ENCODE data around the gene ACTL7B. TPM values are rescaled to one million over a fixed set of nuclear protein-coding genes. Genes with fewer than 3 reads are reported as not detected.

ACTL7B gene
- total and polyA plus RNA-seq, 8 donors = not detected

DNA sequence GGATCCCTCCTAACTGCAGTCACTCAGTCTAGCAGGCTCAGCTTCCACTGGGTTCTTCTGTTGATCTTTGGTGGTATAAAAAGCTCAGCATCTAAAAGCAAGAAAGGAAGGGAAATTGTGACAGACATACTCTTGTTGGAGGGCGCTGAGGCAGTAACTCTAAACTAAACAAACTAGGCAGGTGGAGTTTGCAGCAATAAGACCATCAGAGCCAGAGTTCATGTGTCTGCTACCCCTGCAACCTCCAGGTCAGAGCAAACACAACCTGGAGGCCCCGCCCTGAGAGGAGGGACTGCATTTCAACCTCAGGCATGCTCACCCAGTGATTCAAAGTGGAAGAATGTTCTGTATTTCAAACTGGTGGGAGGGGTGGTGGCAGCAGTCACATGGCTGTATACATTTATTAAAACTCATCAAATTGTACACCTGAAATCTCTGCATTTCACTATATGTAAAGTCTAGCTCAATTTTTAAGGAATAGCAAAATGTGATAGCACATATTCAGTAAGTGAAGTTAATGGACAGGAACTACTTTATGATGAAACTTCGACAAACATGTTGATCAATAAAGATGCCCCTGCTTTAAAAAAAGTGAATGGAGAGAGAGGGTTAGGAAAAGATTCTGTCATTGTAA is 13.4 kb upstream of the ACTL7B start:
- no peaks in the 10 kb centered on the region for H3K9me3 ChIP-seq
- ATAC-seq = no peak
- H3K27me3 ChIP-seq = no peaks in the 10 kb centered on the region
- no peak for FAIRE-seq
- no peaks in the 10 kb centered on the region for H3K4me1 ChIP-seq
- H3K36me3 ChIP-seq = peaks cover 0 to 38% (median 4%) of the 10 kb centered on the region in 3 donors
- no peak overlapping the region for H3K27ac ChIP-seq
- no peak for DNase-seq
- intact Hi-C loops (cut with DNase I) = no loop called here
- 56 to 69% methylated on average over 3 of the region's 3 CpGs for WGBS, 2 donors
- TF ChIP-seq, protein P1, sequence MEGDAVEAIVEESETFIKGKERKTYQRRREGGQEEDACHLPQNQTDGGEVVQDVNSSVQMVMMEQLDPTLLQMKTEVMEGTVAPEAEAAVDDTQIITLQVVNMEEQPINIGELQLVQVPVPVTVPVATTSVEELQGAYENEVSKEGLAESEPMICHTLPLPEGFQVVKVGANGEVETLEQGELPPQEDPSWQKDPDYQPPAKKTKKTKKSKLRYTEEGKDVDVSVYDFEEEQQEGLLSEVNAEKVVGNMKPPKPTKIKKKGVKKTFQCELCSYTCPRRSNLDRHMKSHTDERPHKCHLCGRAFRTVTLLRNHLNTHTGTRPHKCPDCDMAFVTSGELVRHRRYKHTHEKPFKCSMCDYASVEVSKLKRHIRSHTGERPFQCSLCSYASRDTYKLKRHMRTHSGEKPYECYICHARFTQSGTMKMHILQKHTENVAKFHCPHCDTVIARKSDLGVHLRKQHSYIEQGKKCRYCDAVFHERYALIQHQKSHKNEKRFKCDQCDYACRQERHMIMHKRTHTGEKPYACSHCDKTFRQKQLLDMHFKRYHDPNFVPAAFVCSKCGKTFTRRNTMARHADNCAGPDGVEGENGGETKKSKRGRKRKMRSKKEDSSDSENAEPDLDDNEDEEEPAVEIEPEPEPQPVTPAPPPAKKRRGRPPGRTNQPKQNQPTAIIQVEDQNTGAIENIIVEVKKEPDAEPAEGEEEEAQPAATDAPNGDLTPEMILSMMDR (IDR thresholded peaks at IDR 0.05) = no peak
- no peak overlapping the region for H3K4me3 ChIP-seq

DNA sequence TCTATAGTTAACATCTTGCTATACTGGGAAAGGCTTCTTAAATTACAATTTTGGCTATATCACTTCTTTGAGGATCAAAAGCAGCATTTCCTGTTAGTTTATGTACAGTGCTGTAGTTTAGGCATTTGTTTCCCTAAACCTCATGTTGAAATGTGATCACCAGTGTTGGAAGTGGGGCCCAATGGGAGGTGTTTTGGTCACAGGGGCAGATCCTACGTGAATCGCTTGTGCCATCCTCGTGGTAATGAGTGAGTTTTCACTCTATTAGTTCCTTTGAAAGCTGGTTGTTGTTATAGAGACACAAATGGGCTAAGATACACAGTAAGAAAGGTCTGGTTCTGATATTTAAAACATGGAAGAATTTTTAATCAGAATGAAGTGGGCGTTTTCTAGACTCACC is 12.0 kb upstream of the ACTL7B start:
- TF ChIP-seq, protein P1 (IDR thresholded peaks at IDR 0.05) = no peak
- no peak for DNase-seq
- H3K9me3 ChIP-seq = no peaks in the 10 kb centered on the region
- peaks cover 0 to 24% (median 0%) of the 10 kb centered on the region in 3 donors for H3K36me3 ChIP-seq
- no peaks in the 10 kb centered on the region for H3K27me3 ChIP-seq
- H3K4me1 ChIP-seq = no peaks in the 10 kb centered on the region
- no peak overlapping the region for H3K27ac ChIP-seq
- H3K4me3 ChIP-seq = no peak overlapping the region
- 80 to 94% methylated on average over 4 of the region's 4 CpGs for whole genome bisulfite sequencing, 2 donors
- FAIRE-seq = no peak
- intact Hi-C loops (cut with DNase I) = no loop called here
- ATAC-seq = no peak

DNA sequence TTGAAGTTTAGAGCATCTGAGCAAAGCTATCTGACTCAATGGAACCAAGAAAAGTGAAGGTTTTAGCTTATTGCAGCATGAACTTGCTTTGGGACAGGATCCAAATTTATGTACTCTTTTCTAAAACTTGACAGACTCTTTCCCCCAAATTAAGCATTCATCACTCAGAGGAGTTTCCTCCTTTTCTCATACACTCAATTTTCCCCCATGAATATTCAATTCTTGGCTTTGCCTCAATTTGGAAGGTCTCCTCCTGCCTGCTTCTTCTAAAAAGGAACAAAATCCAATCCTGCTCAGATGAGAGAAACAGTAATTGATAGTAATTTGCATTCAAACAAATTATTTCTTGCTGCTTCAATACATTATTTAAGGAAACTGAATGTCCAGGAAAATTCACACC is 11.3 kb upstream of the ACTL7B start:
- ATAC-seq (no peak), FAIRE-seq (no peak)
- no peaks in the 10 kb centered on the region for H3K27me3 ChIP-seq

DNA sequence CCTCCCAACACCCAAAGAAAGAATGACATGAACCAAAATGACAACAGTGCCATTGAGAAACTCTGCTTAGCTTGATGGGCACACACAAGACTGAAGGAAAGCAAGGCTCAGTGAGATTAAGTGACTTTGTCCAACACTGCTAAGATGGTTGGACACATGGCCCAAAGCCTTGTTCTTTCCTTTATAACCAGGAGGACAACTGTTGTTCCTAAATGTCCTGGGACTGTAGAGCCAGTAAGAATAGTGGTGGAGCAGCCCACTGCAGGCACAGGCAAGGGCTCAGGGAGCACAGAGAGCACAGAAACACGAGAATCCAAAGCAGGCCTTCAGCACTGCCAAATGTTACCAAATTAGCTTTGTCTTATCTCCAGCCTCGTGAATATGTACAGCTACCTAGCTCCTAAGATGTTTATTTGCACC is 10.2 kb upstream of the ACTL7B start:
- WGBS, 2 donors = 57 to 64% methylated on average over 2 of the region's 2 CpGs

More for the DNA sequence above, 11.3 kb upstream of the ACTL7B start:
- H3K9me3 ChIP-seq = no peaks in the 10 kb centered on the region
- TF ChIP-seq, protein P1 (IDR thresholded peaks at IDR 0.05) = no peak
- intact Hi-C loops (cut with DNase I) = no loop called here
- no peak overlapping the region for H3K4me3 ChIP-seq
- peaks cover 0 to 21% (median 0%) of the 10 kb centered on the region in 3 donors for H3K36me3 ChIP-seq
- H3K27ac ChIP-seq = no peak overlapping the region
- DNase-seq = no peak
- H3K4me1 ChIP-seq = no peaks in the 10 kb centered on the region

DNA sequence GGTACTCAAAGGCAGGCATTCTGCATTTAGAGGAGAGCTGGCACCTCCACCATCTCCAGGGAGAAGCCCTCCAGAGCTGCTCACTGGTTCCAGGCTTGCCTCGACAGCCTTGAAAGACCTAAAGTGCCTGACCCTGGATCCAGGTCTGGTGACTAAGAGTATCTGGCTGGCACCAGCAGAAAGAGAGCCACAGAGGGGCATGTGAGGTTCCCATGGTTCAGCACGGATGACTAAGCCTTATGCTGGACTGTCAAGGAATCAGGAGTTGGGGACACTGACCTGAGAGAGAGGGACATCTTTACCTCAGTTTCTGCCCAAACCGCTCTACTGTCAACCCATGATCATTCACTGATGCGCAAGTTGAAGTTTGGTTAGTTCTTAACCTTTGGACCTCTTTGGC is 9.3 kb upstream of the ACTL7B start:
- TF ChIP-seq, protein P1 (IDR thresholded peaks at IDR 0.05) = no peak
- H3K36me3 ChIP-seq = peaks cover 0 to 12% (median 0%) of the 10 kb centered on the region in 3 donors
- ATAC-seq = no peak
- H3K4me3 ChIP-seq = no peak overlapping the region
- H3K27ac ChIP-seq = no peak overlapping the region
- intact Hi-C loops (cut with DNase I) = no loop called here
- 88% methylated on average over 4 of the region's 4 CpGs for WGBS, 2 donors
- no peak for DNase-seq
- no peak for FAIRE-seq
- H3K27me3 ChIP-seq = no peaks in the 10 kb centered on the region
- no peaks in the 10 kb centered on the region for H3K4me1 ChIP-seq
- no peaks in the 10 kb centered on the region for H3K9me3 ChIP-seq

More for the DNA sequence above, 10.2 kb upstream of the ACTL7B start:
- no peaks in the 10 kb centered on the region for H3K4me1 ChIP-seq
- no peaks in the 10 kb centered on the region for H3K9me3 ChIP-seq
- no peak for FAIRE-seq
- no peak overlapping the region for H3K27ac ChIP-seq
- TF ChIP-seq, protein P1 (IDR thresholded peaks at IDR 0.05) = no peak
- H3K27me3 ChIP-seq = no peaks in the 10 kb centered on the region
- DNase-seq = no peak
- H3K4me3 ChIP-seq = no peak overlapping the region
- ATAC-seq = no peak
- peaks cover 0 to 12% (median 0%) of the 10 kb centered on the region in 3 donors for H3K36me3 ChIP-seq
- intact Hi-C loops (cut with DNase I) = no loop called here
